Measurements from ENCODE around the gene ESR1. TPM values are rescaled to one million over a fixed set of nuclear protein-coding genes. Genes with fewer than 3 reads are reported as not detected.

Gene ESR1
- polyA plus RNA-seq, 3 donors = 0.12 to 0.24 (median 0.23) TPM

GRCh38 chr6:152112491-152113261 lies 305.2 kb downstream of the ESR1 start:
- H3K4me1 ChIP-seq (ENCODE audit: control insufficient read depth in 1 of 2, insufficient read depth in 2 of 2, low read length in 2 of 2) = peaks cover 4 to 8% of the 10 kb centered on the region in 2 donors
- Mint-ChIP-seq H3K27ac (peak overlapping the region in 3 of 7 donors; percentile 24 to 37 (median 31)), H3K9me3 (peaks cover 0 to 2% (median 0%) of the 10 kb centered on the region in 7 donors), H3K4me1 (peaks cover 15% of the 10 kb centered on the region), H3K36me3 (no peaks in the 10 kb centered on the region), H3K4me3 (peak overlapping the region in 1 of 2 donors; percentile 37), H3K27me3 (ENCODE audit: low read depth in 3 of 3) (peaks cover 0 to 4% (median 0%) of the 10 kb centered on the region in 3 donors)
- no peaks in the 10 kb centered on the region for H3K27me3 ChIP-seq (ENCODE audit: control insufficient read depth in 2 of 2, insufficient read depth in 2 of 2, low read length in 2 of 2)
- peak in 2 of 3 donors; percentile 15 to 56 for DNase-seq
- no peak overlapping the region for H2AFZ ChIP-seq (ENCODE audit: insufficient read depth, low read depth, low read length, poor library complexity, severe bottlenecking)
- H3K4me2 ChIP-seq (replicated peaks; ENCODE audit: extremely low read depth, low read length, poor library complexity, severe bottlenecking) = peak overlapping the region; percentile 3
- no peak for TF ChIP-seq CTCF (IDR thresholded peaks at IDR 0.05)
- WGBS (ENCODE audit: insufficient coverage) = 74% methylated on average over 15 of the region's 15 CpGs
- H3K4me3 ChIP-seq (replicated peaks in 1 of 3; ENCODE audit: low read depth in 2 of 3, low read length in 3 of 3) = no peak overlapping the region
- no peaks in the 10 kb centered on the region for H4K20me1 ChIP-seq (ENCODE audit: insufficient read depth, low read length)
- no peaks in the 10 kb centered on the region for H3K36me3 ChIP-seq (replicated peaks in 1 of 2; ENCODE audit: control insufficient read depth in 1 of 2, insufficient read depth in 2 of 2, low read length in 2 of 2)
- no peaks in the 10 kb centered on the region for H3K79me2 ChIP-seq (ENCODE audit: insufficient read depth, low read length)
- intact Hi-C loops (cut with micrococcal nuclease) = no loop called here
- H3K27ac ChIP-seq (ENCODE audit: low read depth in 1 of 2, low read length in 2 of 2) = no peak overlapping the region
- no peak overlapping the region for H3K9ac ChIP-seq (ENCODE audit: insufficient read depth, low read length, poor library complexity, severe bottlenecking)
- no peaks in the 10 kb centered on the region for H3K9me3 ChIP-seq (replicated peaks in 1 of 2; ENCODE audit: control insufficient read depth in 1 of 2, insufficient read depth in 1 of 2, low read length in 2 of 2)

DNA sequence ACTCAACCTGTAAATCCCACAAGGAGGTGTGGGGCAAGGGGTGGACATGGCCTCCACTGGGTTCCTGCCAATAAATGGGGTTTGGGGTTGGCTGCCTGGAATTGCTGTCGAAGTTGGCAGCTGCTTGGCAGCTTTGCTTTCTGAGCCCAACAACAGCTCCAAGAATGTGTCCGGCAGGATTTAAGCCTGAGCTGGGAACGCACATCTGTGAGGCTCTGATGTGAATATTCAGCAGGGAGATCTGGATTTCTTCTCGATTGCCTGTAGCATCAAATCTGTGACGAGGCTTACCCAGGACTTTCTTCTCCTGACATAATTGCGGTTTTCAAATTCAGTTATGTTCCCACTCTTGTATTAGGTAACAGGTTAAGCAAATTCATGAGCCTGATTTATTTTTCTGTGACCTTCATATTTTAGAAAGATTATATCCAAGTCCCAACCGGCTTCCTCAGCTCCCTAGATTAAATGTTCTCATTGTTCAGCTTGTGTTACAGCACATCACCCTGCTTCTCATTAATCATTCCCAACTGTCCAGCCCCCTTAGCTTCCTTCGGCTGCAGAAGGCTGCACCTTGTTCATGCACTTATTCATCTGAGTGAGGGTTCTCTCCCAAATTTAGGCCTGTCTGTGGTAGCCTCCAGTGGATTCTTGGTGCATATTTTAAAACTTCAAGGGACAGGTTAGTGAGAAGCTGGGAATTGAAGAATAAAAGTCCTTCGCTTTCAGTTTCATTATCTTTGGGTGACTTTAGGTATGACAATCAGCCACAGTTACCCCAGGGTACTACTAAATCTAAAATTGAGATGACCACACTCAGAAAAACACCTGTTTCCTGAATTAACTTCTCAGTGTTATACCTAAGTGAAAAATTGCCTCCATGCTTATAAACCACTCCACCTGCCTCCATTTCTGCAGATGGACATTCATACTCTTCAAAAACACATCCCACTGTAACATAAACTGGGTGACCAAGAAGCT lies 310.0 kb downstream of the ESR1 start:
- Histone ChIP-seq H3K27me3 (ENCODE audit: control insufficient read depth in 2 of 2, insufficient read depth in 2 of 2, low read length in 2 of 2) (no peaks in the 10 kb centered on the region), H3K4me1 (ENCODE audit: control insufficient read depth in 1 of 2, insufficient read depth in 2 of 2, low read length in 2 of 2) (peaks cover 2 to 4% of the 10 kb centered on the region in 2 donors), H3K79me2 (ENCODE audit: insufficient read depth, low read length) (no peaks in the 10 kb centered on the region), H4K20me1 (ENCODE audit: insufficient read depth, low read length) (no peaks in the 10 kb centered on the region), H3K4me2 (replicated peaks; ENCODE audit: extremely low read depth, low read length, poor library complexity, severe bottlenecking) (no peak overlapping the region), H3K4me3 (replicated peaks in 1 of 3; ENCODE audit: low read depth in 2 of 3, low read length in 3 of 3) (no peak overlapping the region), H3K9me3 (replicated peaks in 1 of 2; ENCODE audit: control insufficient read depth in 1 of 2, insufficient read depth in 1 of 2, low read length in 2 of 2) (no peaks in the 10 kb centered on the region), H3K27ac (ENCODE audit: low read depth in 1 of 2, low read length in 2 of 2) (no peak overlapping the region), H3K36me3 (replicated peaks in 1 of 2; ENCODE audit: control insufficient read depth in 1 of 2, insufficient read depth in 2 of 2, low read length in 2 of 2) (peaks cover 15 to 30% of the 10 kb centered on the region in 2 donors), H2AFZ (ENCODE audit: insufficient read depth, low read depth, low read length, poor library complexity, severe bottlenecking) (no peak overlapping the region), H3K9ac (ENCODE audit: insufficient read depth, low read length, poor library complexity, severe bottlenecking) (no peak overlapping the region)
- Mint-ChIP-seq H3K4me1 (peaks cover 5% of the 10 kb centered on the region), H3K27ac (peak overlapping the region in 1 of 7 donors; percentile 64), H3K9me3 (peaks cover 0 to 5% (median 2%) of the 10 kb centered on the region in 7 donors), H3K4me3 (no peak overlapping the region), H3K36me3 (peaks cover 30 to 33% of the 10 kb centered on the region in 2 donors), H3K27me3 (ENCODE audit: low read depth in 3 of 3) (peaks cover 0 to 4% (median 3%) of the 10 kb centered on the region in 3 donors)
- no peak for TF ChIP-seq CTCF (IDR thresholded peaks at IDR 0.05)
- WGBS (ENCODE audit: insufficient coverage) = 97% methylated on average over 5 of the region's 9 CpGs
- intact Hi-C loops (cut with micrococcal nuclease) = no loop called here
- no peak for DNase-seq

Measured in CD14-positive monocyte (primary cell).